GF-D8 (cell line): Measurements from ENCODE around the gene ZNF385C.

Experiments used
- DNase-seq: peaks from one replicate; lab custom pipeline; 2025; lab: John Stamatoyannopoulos, UW

Gene ZNF385C

DNA sequence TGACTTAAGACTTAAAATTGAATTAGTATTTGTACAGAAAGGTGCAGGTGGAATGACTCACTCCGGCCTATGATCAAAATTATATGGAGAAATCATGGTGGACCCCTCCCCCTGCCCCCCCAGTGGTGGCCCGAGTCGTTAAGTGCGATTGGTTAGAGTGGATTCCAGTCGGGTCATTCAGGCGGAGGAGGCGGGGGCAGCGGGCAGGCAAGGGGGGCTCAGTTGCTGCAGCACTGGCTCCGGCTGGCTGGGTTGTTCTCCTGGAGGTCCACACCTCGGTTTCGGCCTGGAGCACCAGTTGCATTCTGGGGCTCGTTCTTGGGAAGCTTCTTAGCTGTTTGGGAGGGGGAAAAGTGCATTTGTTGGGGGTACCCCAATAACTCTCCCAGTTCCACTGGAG, 27.3 kb upstream of the ZNF385C start:
- no peak for DNase-seq

DNA sequence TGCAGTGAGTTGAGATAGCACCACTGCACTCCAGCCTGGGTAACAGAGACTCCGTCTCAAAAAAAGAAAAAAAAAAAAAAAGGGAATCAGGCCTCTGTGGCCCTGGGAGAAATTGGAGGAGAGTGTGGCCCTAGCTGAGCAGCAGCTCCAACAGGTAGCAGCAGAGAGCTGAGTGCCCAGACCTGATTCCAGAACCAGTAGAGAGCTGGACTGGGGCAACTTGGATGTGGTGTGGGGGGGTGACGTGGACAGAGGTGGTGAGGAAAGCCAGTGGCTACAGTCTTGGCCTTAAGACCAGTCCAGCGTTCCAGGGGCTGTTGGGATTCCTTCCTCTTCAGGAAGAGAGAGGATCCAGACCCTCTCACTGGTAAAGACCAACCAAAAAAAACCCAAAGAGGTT, 26.0 kb upstream of the ZNF385C start:
- DNase-seq = no peak

DNA sequence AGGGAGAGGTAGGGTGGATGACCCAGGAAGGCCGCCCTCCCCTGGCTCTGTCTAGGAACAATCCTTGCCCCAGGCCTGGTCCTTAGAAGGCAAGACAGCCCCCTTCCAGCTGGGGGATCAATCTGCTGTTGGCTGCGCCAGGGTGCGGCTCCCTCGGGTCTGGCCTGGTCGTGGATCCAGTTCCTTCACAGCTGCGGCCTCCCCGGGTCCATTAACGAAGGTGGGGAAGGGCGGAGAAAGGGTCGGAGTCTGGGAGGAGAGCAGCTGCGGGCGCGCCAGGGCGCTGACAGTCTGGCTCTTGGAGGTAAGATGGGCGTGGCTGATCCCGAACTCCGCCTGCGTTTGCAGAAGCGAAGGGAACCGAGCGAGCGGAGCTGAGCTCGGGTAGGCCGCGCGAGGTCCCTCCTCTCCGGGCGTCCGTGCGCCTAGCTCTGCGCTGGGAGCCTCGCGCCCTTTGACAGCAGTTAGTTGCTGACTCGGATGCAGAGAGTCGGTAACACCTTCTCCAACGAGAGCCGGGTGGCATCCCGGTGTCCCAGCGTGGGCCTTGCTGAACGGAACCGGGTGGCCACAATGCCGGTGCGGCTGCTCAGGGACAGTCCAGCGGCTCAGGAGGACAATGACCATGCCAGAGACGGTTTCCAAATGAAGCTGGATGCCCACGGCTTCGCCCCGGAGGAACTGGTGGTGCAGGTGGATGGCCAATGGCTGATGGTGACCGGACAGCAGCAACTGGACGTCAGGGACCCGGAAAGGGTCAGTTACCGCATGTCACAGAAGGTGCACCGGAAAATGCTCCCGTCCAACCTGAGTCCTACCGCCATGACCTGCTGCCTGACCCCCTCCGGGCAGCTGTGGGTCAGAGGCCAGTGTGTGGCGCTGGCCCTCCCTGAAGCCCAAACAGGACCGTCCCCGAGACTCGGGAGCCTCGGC, 24.4 kb upstream of the ZNF385C start, which contains the start of gene HSPB9:
HSPB9 (plus strand) TSS at position 434 of the 933 bp plus-strand sequence; CDS start at position 481, 47 bp downstream.
- DNase-seq = no peak

DNA sequence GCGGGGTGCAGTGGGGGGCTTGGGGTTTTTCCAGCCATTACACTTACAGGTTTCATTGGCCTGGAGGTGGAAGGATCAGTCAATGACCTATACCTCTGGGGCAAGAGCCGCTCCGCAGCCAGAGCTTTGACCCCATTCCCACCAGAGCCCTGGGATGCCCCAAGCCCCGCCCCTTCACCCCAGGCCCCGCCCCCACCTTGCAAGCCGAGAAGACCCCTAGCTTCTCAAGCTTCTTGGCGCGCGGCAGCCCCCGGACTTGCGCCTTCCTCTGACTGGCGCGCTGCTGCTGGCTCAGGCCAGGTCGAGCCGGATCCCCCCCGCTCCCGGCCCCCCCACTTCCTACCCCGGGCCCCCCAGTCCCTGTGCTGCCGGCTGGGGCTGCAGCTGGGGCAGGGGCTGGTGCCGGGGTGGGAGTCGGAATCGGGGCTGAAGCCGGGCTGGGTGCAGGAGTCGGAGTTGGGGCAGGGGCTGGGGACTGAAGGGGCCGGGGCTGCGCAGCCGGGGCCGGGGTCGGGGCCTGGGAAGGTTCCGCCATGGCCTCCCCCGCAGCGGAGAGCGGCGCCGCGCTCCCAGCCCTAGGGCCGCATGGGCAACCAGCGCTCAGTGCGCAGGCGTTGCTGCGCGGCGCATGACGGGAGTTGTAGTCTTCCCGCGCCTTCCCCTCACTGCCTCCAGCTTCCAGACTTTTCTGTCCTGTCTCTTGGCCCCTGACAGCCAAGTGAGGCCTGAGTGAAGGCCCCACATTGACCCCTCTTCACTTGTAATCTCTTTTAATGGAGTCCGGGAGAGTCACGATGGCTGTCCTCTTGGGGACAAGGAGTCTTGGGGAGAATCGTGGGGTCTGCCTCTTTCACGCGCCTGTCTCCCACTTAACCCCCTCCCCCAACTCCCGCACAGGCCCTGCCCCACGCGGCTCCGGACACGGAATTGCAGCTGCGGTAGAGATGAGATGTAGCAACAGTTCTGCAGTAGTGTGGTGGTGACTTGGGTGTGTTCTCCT, 22.8 kb upstream of the ZNF385C start, which contains the start of gene KAT2A:
KAT2A (minus strand) TSS at position 598 of the 1,000 bp plus-strand sequence; CDS start at position 535, 63 bp downstream.
- DNase-seq = peak; percentile 52

DNA sequence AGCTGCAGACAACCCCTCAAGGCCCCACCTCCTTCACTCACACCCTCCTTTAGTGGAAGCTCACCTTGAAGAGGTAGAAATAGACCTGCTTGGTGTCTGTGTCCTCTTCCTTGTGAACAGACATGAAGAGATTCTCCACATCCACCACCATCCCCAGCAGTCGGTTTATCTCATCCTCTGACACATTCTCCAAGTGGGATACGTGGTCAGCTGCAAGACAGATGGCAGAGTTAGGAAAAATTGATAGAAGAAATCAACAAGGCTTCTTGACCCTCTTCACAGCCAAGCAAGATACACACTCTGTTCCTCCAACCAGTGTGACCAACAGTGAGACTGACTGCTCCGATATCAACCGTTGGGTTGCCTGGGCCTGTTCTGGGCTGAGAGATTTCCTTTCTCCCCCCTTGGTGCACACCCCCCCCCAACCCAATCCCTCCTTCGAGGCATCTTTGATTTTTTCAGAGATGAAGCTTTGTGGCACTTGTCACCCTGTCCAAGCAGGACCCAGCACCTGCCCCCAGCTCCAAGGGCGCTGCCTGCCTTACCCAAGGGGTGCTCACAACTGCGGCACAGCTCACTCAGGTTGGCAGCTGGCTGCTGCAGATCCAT, 22.0 kb upstream of the ZNF385C start:
- no peak for DNase-seq

DNA sequence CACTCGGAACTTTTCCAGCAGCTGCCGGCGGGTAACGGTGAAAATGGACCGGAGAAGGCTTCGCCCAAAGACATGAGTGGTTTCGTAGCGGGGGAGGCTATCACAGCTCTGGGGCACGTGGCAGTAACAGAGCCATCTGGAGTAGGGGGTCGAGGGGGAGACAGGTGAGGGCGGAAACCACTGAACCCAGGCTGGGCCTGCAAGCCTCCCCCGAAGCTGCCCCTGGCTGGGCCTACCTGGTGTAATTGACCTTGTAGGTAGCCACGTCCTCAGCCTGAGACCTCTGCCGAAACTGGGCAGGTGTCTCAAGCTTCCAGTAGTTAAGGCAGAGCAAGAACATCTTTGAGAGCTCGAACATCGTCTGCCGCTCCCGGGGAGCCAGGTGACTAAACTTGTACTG, 21.0 kb upstream of the ZNF385C start:
- DNase-seq = no peak

DNA sequence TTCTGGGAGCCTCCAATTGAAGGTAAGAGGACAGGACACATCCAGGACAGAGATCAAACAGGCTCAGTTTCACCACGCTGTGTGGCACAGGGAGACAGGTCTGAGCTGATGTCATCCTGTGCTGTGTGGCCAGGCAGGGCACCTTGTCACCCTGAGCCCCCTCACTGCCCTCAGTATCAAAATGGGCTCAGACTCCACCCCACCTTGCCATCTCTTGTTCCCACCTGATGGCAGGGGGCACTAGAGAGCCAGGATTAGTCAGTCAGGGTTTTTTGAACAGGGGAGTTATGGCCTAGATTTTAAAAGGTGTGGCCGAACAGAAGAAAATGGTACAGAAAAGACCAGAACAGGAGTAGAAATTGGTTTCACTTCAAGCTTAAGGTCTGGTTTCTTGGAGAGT, 20.3 kb upstream of the ZNF385C start:
- DNase-seq = no peak

DNA sequence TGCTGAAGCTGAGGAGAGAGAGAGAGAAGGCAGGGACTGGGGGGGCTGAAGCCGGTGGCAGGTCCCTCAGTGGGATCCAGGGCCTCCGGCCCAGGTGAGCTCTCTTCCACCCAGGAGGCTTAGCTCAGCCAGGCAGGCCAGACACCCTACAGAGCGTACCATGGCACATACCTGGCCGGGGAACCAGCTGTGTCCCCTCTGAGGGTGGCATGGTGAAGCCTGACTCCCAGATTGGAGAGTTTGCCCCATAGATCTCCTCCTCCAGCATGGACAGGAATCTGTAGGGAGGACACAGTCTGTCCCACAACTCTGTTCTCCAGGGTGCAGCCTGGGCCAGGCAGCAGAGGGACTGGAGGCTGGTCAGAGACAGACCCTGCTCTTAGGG, 19.8 kb upstream of the ZNF385C start:
- no peak for DNase-seq

DNA sequence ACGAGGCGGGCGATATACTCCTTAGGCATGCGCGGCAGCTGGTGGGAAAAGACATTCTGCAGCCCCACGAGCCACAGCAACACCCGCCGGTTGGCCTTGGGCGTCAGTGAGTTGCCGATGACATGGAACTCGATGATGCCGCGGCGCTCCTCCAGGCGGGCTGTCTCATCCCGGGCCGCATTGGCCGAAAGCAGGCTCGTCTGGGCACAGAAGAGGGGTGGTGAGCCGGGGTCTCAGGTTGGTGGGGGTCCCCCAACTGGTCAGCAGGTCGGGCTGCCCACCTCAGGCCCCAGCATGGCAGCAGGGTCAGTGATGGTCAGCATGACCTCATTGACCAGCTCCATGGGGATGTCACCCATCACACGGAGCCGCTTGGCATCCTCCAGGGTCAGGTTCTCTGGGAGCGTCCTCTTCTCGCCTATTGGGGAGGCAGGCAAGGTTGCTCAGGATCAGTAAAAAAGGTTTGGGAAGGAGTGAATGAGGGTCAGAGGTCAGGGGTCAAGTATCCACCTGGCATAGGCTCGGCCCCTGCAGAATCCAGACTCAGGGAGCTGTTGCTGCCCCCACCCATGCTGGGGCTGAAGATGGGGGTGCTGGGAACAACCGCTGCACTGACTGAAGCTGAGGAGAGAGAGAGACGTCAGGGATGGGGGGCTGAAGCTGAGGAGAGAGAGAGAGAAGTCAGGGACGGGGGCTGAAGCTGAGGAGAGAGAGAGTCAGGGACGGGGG, 19.3 kb upstream of the ZNF385C start:
- no peak for DNase-seq

DNA sequence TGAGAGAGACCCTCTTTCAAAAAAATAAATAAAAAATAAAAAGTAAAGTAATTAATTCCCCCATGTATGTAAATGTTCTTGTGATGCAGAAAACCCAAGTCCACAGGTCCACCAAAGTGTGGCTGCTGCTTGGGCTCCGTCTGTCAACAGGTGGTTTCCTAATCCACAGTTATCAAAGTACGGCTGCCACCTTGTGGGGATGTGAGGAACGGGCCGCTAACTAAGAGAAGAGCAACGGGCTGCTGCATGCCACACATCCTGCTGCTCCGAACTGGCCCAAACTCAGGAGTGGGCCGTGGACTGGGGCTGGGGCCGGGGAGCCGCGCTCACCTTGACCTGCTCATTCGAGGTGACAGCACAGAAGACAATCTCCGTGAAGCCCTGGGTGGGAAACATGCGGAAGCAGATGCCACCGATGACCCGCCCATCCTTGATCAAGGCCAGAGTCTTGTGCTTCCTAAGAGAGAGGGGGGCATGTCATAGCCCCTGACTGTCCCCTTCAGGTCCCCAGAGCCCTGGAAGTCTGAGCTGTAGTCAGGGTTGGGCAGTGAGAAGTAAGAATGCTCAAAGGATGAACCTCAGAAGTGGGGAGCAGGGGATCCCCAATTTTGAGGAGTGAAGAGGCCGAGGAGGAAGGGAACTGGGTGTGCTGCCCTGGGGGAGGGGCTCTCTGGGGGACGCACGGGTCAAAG, 18.6 kb upstream of the ZNF385C start:
- DNase-seq = no peak

DNA sequence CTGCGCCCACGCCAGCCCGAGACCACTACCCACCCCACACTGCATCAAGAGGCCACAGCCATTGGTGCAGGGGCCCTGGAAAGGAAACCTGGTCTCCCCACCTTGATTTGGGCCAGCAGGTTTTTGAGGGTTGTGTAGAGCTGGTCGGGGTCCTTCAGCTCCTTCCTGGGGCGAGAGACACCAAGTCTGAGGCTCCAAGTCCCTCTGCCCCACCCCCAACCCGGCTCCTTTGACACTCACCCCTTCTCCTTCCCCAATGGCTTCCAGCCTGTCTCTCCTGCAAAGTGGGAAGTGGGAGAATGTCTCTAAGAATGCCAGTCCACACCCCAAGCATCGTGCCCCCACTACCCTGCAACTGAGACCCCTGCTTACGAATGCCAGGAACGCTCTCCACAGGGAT, 15.8 kb upstream of the ZNF385C start:
- no peak for DNase-seq

DNA sequence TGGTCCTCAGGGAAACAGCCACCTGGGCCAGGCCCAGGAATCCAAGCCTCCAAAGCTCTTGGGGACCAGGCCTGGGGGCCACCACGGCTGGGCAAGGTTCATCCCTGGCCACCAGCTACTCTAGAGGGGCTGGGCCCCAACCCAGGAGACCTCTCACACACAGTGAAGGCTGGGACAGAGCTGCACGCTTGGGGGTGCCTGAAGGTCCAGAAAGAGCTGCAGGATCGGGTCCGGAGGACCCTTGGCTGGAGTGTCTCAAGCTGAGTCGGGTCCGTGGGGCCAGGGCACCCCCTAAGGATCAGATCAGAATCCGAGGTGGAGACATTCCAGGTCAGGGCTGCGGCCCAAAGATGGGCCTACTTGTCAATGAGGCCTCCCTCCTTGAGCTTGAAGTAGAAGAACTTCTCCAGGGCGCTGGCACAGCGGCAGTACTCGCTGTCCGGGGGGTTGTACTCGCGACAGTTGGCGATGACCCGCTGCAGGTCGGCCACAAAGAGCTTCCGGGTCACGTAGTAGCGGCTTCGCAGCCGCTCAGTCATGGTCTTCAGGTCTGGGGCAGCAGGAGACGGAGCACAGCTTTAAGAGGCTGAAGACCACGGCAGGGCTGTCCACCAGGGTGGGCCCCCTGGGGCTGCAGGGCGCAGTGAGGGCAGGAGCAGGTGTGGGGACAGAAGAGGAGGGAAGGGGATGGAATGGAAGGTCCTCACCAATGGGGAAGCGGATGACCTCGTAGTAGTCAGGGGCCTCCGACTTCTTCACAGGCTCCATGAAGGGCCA, 15.2 kb upstream of the ZNF385C start:
- no peak for DNase-seq

DNA sequence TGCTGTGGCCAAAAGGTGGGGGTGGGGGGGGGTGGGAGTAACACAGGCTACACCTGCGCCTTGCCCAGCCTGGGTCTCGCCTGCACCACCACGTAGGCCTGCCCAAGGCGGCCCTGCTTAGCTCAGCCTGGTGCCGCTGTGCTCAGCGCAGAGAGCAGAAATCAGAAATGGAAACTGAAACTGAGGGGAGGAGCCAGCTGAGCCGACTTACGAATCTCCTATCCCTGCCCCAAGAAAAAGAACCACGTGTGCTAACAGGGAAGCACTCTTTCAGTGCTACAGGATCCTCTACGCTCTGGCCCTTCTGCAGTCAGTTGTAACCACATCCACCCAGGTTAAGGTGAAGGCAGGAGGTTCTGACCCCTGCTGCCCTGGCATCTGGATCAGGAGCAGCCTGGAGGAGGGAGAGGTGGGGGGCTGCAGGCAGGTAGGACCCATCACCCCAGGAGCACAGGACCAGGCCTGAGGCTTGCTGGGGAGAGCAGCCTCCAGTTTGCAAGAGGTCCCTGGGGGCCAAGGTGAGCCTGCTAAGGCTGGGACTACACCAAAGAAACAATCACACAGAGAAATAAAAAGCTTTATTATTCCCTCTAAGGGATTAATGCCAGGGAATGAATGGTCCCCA, 14.4 kb upstream of the ZNF385C start, which contains the start of gene DHX58:
DHX58 (minus strand) TSS at position 163 of the 625 bp plus-strand sequence. CDS start 822 bp downstream, outside the sequence.
- DNase-seq = peak; percentile 50

DNA sequence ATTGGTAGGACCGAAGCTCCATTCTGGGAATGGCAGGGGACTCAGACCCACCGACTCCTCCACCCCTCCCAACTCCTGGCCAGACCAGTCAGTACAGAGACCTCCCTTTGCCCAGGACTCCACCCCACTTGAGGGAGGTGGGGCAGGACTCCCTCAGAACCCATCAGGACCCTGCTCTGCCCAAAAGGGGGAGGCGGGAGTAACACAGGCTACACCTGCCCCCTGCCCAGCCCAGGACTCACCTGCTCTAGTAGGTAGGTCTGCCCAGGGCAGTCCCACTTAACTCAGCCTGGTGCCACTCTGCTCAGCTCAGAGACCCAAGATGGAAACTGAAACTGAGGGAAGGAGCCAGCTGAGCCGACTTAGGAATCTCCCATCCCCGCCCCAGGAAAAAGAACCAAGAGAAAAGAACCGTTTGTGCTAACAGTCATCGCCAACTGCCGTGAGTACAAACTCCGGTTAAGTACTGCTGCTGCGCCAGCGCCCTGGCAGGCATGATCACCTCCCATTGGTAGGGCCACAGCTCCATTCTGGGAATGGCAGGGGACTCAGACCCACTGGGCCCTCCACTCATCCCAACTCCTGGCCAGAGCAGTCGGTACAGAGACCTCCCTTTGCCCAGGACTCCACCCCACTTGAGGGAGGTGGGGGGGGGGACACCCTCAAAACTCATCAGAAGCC, 13.7 kb upstream of the ZNF385C start:
- no peak for DNase-seq

DNA sequence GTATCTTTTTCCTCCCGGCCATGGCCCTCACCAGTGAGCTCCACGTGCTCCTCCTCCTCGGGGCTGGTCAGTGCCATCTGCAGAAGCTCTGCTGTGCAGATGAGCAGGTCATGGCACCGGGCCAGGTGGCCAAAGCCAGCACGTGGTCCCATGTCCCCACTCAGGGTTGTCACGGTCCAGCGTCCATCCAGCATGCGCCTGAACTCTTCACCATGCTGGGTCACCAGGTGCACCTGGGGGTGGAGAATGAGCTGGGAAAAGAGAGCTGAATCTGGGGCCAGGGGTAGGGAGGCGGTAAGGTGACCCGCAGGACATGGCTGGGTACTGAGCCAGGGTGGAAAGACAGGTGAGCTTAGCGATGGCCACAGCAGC, 13.0 kb upstream of the ZNF385C start:
- no peak for DNase-seq

DNA sequence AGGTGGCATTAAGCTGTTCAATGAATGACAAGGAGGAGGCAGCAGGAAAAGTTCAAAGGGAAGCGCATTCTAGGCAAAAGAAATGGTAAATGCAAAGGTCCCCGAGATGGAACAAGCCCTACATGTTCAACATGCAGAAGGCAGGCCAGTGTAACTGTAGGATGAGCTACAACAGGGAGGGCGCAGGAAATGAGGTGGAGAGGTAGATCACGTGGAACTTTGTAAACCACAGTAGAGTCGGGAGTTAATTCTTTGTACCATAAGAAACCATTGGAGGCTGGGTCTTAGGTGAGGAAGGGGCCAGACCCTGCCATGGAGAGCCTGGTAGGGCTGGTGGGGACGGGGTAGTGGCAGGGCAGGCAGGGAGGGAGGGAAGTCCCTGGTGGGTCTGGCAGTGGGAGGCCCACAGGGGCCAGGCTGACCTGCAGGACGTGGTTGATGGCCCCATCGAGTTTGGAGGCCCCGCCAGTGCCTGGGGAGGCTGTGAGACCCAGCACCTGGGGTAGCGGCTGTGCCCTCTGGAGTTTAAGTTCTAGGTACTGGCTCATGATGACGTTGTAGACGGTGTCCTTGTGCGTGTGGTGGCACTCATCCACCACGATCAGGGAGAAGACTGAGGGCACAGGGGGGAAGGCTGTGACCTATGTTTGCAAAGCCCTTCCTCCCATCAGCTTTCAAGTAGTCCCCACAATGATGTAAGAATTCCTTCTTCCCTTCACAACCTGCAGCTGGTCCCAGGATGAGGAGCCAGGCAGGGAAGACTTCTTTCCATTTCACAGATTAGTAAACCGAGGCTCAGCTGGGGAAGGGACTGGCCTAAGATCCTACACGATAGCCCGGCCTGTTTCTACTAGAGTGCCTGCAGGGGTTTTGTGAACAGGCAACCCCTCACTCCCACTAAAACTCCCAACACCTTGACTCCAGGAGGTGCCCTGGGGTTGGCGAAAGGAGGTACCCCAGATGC, 12.3 kb upstream of the ZNF385C start:
- no peak for DNase-seq

DNA sequence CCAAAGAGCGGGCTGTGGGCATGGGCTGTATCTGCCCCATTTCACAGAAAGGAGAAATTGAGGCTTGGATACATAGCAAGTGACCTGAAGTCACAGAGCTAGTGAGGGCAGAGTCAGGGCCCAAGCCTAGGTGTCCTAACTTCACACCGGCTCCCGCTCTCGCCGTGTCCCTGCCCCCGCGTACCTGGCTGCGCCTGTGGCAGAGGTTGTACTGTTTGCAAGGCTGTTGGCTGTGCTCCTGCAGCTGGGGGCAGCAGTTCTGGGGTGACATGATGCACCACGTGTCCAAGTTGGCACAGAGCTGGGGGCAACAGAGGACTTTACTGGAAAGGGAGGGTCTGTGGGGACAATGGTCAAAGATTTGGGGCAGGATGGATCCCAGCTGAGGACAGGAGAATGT, 10.8 kb upstream of the ZNF385C start:
- no peak for DNase-seq
